HG03060 (cell line): ENCODE results near the gene B3GALT5.
"Not testable (repeated sequence)": the region's sequence is repeated elsewhere in the genome, so short reads cannot be mapped to it uniquely, and the experiment has no call there.

Experiments
- ATAC-seq: cut with Tn5 transposase; IDR thresholded peaks from one replicate; pipeline ENCODE4 v1.9.1; 2021; ENCODE audit warnings: low read depth, moderate number of reproducible peaks; ENCODE audit not compliant: unreplicated experiment

The B3GALT5 gene, protein sequence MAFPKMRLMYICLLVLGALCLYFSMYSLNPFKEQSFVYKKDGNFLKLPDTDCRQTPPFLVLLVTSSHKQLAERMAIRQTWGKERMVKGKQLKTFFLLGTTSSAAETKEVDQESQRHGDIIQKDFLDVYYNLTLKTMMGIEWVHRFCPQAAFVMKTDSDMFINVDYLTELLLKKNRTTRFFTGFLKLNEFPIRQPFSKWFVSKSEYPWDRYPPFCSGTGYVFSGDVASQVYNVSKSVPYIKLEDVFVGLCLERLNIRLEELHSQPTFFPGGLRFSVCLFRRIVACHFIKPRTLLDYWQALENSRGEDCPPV

DNA sequence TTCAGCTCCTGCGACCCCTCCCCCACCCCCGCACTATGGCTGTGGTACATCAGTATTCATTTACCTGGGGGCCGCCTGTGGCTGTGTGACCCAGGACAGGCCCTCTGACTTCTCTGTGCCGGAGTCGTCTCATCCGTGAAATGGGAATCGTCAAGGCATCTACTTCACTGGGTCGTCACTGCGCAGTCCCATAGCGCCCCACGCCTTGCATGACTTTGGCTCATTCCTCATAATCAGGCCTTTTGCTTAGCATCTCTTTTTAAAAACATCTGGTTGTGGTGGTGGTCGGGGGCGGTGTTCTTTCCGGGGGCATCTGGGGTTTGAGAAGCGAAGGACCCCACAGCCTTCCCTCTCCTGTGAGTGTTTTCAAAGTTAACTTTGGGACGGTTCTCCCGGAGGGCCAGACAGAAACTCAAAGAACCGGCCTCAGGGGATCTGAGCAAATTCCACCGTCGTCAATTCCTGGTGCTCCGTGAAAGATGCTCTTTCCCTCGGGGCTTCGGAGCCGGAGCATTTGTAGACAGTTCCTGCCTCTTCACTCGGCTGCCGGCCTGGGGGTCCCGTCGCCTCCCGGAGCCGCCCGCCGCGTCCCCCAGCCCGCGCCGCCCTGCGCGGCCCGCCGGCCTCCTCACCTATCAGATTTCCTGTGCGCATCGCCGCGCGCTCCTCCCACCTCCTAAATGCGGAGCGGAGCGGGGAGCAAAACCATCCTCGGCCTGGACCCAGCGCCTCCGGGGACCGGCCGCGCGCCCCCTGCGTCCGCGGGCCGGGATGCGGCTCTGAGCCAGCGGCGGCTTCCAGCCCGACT lies at the start of gene B3GALT5:
B3GALT5 (plus strand) TSS at position 708 of the 808 bp plus-strand sequence. CDS start 47,620 bp downstream, outside the sequence.
- ATAC-seq = no peak

DNA sequence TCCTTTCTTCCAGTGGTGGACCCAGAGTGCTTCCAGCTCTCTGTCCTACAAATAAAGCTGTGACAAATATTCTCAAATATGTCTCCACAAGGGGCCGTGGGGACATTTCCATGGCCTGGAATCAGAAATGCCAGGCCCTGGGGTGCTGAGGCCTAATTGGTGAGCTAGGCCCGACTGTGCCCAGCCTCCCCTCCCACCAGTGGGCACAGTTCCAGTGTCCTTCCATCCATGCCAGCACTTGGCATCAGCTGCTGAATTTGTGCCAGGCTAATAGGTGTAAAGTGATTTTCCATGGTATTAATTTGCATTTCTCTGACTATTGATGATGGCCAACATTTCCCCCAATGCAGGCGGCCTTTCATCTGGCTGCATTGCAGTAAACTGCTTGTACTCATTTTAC lies 48.5 kb upstream of the B3GALT5 start:
- no peak for ATAC-seq

DNA sequence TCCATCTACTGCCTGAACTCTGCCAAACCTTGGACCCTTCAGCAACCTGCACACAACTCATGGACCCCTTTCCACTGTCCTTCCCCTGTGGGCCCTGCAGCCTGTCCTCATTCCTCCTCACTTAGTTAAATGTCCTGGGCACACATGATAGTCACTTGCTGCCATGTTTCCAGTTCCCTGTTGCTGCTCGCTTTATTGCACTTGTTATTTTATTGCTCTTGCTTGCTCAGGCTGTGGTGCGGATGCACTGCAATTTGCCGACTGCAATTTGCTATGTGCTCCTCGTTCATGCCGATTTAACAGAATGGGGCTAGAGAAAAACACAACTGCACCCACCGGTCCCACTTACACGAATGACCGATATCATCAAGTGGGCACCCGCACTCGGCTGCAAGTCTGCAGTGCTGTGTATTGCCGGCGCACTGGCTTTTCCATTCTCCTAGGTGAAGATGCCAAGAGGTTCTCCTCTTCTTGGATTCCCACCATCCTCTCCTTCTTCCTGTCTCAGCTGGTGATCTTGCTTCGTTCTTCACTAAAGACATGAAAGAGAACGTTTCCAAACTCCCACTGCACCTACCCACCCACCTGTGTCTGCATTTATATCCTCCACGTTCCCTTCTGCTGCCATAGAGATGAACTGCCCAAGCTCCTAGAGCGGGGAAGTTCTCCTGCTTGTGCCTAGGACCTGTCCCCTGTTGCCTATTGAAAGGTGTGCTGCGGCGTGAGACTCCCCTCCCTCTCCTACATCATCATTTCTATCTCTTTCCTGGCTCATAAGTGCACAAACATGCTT lies 45.4 kb upstream of the B3GALT5 start:
- ATAC-seq = no peak

DNA sequence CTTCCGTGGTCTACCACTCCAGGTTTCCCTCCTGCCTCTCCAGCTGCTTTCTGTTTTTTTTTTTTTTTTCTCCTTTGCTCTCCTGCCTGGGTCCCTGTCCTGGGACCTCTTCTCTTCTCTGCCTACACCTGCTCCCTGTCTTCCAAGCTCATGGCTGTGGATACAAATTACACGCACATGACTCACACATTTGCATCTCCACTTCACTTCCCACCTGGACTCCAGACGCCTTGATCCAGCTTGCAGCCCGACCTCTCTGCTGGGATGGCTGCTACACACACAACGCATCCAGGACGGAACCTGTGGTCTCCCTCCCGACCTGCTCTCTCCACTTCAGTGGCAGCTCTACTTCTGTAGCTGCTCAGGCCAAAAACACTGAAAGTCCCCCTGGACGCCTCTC lies 44.4 kb upstream of the B3GALT5 start:
- no peak for ATAC-seq

DNA sequence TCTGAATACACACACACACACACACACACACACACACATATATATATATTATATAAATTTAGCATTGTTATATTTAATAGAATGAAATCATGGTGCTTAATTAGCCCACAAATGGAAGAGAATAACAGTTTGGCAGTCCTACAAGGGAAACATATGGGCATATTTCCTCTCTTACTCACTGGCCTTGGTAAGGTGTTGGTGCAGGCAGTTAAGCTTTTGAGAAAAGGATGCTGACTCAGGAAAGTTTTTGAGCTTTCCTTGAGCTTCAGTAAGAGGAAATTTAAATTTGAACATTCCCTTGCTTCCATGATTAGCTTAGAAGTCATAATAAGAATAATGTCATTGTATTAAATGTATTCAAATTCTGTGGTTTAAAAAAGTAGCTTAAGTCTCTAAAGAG lies 37.0 kb upstream of the B3GALT5 start:
- no peak for ATAC-seq

DNA sequence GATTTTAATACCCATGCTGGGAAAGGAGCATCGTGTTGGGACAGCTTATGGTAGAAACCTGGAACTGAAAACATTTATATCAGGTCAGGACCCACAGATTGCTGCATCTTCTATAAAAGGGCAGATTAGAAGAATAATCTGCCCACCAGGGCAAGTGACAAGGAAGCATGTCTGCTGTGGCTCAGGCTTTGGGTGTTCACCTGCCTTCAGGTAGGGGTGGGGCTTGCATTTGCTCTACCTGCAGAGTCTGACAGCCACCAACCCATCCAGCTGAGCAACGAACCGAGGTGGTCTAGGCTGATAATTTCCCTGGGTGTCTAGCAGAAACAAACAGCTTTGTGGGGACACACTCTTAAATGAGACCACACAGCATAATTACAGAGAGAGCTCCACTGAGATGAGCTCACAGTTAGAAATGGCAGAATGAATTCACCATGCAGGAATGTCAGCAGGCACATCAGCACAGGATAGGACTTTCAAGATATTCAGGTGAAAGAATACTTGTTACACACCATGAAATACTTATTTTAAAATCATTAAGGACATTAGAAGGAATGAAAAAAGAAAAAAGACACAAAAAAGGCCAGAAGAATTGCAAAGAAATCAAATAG lies 36.1 kb upstream of the B3GALT5 start:
- no peak for ATAC-seq

DNA sequence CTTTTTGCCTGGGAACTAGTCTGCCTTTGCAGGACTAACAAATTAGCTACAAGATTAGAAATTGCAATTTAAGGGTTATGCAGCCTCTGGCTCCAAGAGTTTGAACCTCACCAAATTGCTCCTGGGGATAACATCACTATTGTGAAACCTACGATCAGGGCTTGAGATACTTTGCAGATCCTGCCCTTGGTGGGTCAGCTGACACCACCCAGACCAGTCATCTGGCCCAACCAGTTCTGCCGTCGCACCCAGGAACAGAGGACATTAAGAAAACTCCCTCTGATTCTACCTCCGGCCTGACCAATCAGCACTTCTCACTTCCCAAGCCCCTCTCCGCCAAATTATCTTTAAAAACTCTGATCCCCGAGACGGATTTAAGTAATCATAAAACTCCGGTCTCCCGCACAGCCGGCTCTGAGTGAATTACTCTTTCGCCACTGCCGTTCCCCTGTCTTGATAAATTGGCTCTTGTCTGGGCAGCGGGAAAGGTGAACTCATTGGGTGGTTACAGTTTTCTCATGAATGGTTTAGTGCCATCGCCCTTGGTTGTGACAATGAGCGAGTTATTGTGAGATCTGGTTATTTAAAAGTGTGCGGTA lies 32.9 kb upstream of the B3GALT5 start:
- ATAC-seq = no peak

DNA sequence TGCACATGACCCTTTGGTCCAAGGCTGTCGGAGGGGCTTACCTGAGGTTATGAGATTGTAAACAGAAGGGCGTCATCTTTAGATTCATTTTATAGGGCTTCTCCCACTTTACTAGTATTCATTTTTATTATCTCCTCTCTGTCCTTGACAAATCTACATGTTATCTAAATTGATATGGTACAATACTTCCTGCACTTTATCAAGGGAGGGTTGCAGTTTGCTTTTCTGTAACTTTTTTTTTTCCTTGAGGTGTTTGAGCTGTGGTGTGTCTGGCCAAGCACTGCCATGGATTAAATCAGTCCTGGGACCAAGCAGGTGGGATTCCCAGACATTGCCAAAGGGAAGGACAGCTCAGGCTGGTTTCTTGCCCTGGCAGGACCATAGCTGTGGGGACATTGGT lies 32.0 kb upstream of the B3GALT5 start:
- ATAC-seq = no peak

DNA sequence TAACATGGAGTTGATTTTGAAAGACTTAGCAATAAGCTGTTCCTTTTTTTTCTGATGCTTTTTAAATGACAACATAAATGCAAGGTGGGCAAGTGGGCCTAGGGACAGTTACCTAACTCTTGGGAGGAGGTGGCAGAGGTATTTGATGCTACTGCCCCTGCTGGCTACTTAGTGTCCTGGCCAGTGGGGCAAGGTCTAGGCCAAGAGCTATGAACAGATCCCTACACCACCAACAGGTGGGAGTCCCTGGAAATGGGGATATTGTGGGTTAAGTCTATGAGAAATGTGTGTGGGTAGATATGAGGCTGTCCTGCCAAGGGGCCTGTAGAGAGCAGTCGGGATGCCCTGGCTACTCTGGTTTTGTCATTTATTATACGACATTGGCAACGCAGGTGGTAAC lies 31.3 kb upstream of the B3GALT5 start:
- no peak for ATAC-seq

DNA sequence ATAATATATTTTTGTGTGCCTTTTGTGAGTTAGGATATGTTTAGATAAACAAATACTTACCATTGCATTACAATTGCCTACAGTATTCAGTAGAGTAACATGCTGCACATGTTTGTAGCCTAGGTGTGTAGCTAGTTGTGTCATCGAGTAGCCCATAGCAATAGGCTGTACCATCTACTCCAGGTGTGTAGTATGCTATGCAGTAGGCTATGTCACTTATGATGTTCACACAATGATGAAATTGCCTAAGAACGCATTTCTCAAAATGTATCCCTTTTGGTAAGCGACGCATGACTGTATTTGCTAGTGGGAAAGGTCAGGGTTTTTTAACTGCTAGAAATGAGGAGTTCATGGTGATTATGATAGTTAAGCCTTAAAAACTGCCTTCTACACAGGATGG lies 30.0 kb upstream of the B3GALT5 start:
- no peak for ATAC-seq

DNA sequence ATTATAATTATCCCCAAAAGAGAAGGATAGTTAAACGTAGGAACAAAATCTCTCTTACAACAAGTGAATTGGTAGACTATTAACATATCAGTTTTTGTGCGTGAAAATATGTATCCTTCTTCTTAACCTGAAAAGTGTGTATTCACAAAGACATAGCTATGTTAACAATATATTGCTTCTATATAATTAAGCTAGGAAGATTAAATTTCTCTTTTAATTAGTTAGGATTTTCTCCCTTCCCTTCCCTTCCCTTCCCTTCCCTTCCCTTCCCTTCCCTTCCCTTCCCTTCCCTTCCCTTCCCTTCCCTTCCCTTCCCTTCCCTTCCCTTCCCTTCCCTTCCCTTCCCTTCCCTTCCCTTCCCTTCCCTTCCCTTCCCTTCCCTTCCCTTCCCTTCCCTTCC lies 29.2 kb upstream of the B3GALT5 start:
- ATAC-seq = not testable (repeated sequence)

DNA sequence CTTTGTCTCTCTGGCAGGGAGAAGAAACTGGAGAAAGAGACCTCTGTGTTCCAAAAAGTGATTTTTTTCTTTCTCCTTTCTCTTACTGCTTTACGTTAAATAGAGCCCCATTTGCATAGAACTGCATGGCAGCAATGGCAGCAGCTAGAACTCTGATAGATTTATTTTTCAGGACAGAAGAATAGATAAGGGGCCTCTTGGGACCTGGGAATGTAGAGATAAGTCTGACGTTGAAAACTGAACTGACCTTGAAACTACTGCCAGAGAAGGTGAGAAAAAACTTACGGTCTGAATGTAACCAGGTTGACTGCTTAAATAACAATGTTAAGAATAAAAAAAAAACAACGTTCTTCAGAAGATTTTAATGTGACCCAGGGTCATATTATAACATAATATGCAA lies 25.4 kb upstream of the B3GALT5 start:
- no peak for ATAC-seq

DNA sequence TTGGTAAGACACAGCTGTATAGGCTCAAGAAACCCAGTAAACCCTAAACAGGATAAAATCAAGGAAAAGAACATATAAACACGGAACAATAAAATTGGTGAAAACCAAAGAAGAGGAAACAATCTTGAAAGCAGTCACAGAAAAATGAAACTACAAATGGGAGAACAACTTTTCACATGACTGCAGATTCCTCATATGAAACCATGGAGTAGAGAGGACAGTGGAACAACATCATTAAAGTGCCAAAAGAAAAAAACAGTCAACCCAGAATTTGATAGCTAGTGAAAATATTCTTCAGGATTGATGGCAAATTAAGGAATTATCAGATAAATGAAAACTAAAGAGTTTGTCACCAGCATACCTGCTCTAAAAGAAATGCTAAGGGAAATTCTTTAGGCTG lies 23.9 kb upstream of the B3GALT5 start:
- no peak for ATAC-seq

DNA sequence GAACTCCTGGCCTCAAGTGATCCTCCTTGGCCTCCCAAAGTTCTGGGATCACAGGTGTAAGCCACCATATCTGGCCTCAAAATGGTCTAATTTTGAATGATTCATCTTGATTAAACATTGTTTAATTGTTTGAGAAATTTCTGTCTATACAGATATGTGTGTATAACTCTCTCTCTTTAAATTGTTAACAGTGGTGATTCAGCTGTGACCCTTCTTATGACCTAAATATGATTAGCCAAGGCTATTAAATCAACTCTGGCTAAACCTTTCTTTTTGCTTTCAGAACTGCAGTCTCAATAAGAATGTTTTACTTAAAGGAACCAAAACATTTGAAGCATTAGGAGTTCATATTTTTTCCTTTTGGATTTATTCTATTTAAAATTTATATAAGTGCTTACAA lies 19.2 kb upstream of the B3GALT5 start:
- ATAC-seq = no peak

DNA sequence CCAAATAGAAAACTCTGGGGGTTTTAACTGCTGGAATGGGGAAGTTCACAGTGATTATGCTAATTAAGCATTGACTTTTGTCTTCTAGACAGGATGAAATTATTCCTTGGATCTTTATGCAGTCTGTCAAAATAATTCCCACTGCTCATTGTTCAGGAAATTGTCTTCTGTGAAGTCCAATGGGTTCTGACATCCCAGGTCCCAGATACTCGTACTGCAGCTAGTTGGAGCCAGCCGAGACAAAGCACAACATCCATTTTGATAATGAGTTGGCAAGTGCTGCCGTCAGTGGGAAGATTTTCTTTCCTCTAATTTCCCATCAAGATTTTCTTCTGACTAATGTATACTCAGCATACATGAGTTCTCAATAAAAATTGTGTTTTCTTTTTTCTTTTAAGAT lies 17.3 kb upstream of the B3GALT5 start:
- ATAC-seq = no peak

DNA sequence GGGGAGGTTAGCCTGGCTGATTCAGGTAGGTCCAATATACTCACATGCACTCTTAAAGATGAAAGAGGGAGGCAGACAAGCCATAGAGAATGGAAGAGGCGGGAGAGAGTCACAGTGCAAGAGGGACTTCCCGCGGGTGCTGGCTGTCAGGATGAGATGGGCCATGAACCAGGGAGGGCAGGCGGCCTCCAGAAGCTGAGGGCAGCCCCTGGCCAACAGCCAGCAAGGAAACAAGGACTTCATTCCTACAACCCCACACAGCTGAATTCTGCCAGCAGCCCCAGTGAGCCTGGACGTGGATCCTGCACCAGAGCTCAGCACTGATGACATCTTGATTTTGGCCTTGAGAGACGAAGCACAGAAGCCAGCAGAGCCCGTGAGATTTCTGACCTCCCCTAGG lies 15.1 kb upstream of the B3GALT5 start:
- ATAC-seq = no peak

DNA sequence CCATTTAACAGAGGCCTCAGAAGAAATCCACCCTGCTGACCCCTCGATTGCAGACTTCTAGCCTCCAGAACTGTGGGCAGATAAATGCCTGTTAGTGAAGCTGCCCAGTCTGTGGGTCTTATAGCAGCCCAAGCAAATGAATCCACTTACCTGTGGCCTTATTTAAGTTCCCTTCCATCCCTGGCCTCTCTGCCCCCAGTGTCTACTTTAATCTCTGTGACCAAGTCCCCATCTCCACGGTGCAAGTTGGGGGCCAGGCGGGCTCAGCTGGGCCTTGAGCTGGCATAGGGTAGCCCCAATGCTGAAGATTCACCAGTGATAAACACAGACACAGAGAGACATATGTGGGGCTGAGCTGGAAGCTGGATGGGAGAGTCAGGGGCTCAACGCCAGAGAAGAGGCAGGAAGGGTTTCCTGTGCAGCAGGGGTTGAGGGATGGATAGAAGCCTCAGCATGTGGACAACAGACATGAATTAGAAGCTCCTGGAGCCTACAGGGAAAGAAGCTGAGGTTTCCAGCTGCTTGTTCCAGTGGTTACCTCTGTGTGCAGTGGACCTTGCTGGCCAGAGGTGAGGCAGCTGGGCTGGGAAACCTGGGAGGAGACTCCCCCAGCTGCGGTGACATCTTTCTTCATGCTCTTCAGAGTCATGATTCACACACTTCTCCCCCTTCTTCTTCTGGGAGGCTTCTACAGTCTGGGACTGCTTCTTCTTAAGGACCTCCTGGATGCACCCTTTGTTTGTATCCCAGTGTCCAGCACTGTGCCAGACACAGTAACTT lies 13.4 kb upstream of the B3GALT5 start:
- ATAC-seq = no peak

DNA sequence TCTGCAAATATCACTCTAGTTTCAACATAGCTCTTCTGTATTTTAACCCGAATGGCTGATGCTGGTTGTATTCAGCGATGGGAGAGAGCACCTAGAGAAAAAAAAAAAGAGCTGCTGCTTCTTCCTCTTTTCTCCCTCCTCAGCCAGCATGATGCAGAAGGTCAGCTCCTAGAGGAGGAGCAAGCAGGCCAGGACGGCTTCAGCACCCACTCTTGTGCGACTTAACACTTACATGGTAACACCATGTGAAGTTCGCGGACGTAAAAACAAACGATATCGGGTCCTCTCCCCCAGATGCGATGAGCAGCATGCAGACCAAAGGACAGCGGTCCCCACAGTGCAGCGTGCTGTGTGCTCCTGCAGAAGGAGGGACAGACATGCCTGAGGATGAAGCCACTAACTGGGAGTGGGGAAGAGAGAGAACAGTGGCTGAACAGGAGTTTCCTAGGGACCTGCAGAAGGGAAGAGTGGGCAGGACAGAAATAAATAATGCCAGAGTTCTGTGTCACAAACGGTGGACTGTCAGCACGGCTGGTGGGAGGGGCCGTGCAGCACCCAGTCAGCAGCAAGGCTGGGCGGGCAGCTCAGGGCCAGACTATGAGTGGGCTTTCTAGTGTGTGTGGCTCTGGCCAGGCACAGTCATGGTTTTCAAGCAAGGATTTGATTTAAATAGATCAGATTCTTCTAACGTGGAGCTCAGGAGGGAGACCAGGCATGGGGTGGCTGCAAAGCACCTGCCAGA lies 11.4 kb upstream of the B3GALT5 start:
- no peak for ATAC-seq

DNA sequence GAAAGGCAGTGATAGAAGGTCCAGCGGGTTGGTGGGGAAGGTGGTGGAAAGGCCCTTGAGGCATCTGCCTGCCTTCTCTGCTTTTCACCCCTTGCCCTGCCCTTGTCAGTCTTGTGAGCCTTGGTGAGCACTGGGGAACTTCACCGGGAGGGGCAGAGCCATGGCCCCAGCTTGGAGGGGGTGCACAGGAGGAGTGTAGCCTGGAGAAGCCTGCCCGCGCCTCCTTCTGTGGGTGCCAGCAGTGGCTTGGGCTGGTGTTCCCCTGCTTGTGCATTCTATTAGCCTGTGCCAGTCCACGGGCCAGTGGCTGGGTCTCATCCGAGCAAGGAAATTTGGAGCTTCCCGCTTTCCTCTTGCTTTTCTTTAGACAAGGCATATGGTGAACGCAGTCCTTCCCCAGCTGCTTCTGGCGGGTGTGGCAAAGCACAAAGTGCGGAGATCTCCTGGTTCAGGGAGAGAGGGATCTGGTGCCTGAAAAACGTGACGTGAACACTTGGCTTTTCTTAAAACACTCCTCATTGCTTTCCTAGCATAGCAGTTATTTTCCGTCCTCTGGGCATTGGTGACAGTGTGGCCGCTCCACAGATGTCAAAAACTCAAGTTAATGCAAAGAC lies 10.6 kb upstream of the B3GALT5 start:
- no peak for ATAC-seq
